H1 (cell line): Measurements from ENCODE around the gene RBM19. TPM values are rescaled to one million over a fixed set of nuclear protein-coding genes. Genes with fewer than 3 reads are reported as not detected.

Source experiments
- CTCF ChIA-PET: fragments of 300-600 bp; sonication (Branson Sonifier 250); formaldehyde crosslinking; loops from one replicate; lab custom pipeline; 2021; ENCODE audit not compliant: partially characterized antibody; lab: Charles Lee
- POLR2A ChIA-PET: fragments of 300-600 bp; sonication (Branson Sonifier 250); formaldehyde crosslinking; loops from one replicate; lab custom pipeline; 2021; ENCODE audit warnings: inconsistent platforms; ENCODE audit not compliant: partially characterized antibody; lab: Charles Lee
- DNase-seq, 2 experiments: peaks; one replicate each; pipeline versions ENCODE4 v3.0.0 to v3.0.0-alpha.2; 2010 to 2022; ENCODE audit warnings: low spot score in 2 of 2, low read depth in 1 of 2, mixed read lengths in 1 of 2
- FAIRE-seq: peaks from 2 replicates; lab custom pipeline; 2011; peaks lifted over from hg19 to GRCh38; lab: Jason Lieb, UNC
- H2AFZ ChIP-seq: 2 replicates; pipeline ENCODE4 v1.8.1; 2012; ENCODE audit warnings: low read length, inconsistent platforms
- H2AK5ac ChIP-seq: 2 replicates; pipeline ENCODE4 v1.6.1; 2013; ENCODE audit warnings: low read depth, low read length
- H2BK120ac ChIP-seq: replicated peaks from 2 replicates; pipeline ENCODE3; 2013; ENCODE audit warnings: low read depth, low read length, inconsistent platforms
- H2BK12ac ChIP-seq: 2 replicates; pipeline ENCODE4 v1.6.1; 2013; ENCODE audit warnings: low read depth, low read length
- H2BK15ac ChIP-seq: 2 replicates; pipeline ENCODE4 v1.6.1; 2013; ENCODE audit warnings: low read length
- H2BK20ac ChIP-seq: 2 replicates; pipeline ENCODE4 v1.6.1; 2013; ENCODE audit warnings: low read length
- H2BK5ac ChIP-seq: 2 replicates; pipeline ENCODE4 v1.6.1; 2013; ENCODE audit warnings: low read depth, low read length
- H3K14ac ChIP-seq: 2 replicates; pipeline ENCODE4 v1.6.1; 2013; ENCODE audit warnings: inconsistent platforms; ENCODE audit not compliant: insufficient read length
- H3K18ac ChIP-seq: 2 replicates; pipeline ENCODE4 v1.6.1; 2013; ENCODE audit warnings: low read length; ENCODE audit errors: extremely low read depth
- H3K23ac ChIP-seq: 2 replicates; pipeline ENCODE4 v1.6.1; 2013; ENCODE audit warnings: inconsistent platforms; ENCODE audit not compliant: insufficient read length
- H3K23me2 ChIP-seq: 2 replicates; pipeline ENCODE4 v1.6.1; 2013; ENCODE audit warnings: low read depth, low read length
- H3K27ac ChIP-seq: 2 replicates; pipeline ENCODE4 v1.6.1; 2011; ENCODE audit warnings: low read depth, low read length, inconsistent platforms
- H3K27me3 ChIP-seq, 4 experiments: replicated peaks in 1 of 4; 1 replicate in 1 of 4; 2 replicates in 3 of 4; pipeline versions ENCODE4 v1.6.1 to v1.8.1; 2011 to 2013; ENCODE audit warnings: low read length in 3 of 4, mild to moderate bottlenecking in 3 of 4, inconsistent platforms in 2 of 4, mixed read lengths in 2 of 4, moderate library complexity in 1 of 4; ENCODE audit not compliant: control insufficient read depth in 3 of 4, insufficient read depth in 3 of 4; ENCODE audit errors: extremely low read depth in 1 of 4
- H3K36me3 ChIP-seq, 4 experiments: 2 replicates each; pipeline versions ENCODE4 v1.6.1 to v1.8.1; 2011 to 2013; ENCODE audit warnings: mild to moderate bottlenecking in 4 of 4, low read length in 3 of 4, moderate library complexity in 2 of 4, control low read depth in 1 of 4, inconsistent platforms in 1 of 4; ENCODE audit not compliant: insufficient read depth in 4 of 4, control insufficient read depth in 2 of 4
- H3K4ac ChIP-seq: replicated peaks from 2 replicates; pipeline ENCODE3; 2013; ENCODE audit warnings: low read length, low read depth, mixed read lengths, inconsistent platforms; ENCODE audit not compliant: insufficient read length
- H3K4me1 ChIP-seq, 4 experiments: replicated peaks in 1 of 4; 1 replicate in 1 of 4; 2 replicates in 3 of 4; pipeline versions ENCODE4 v1.6.1 to v1.8.1; 2011 to 2013; ENCODE audit warnings: low read length in 3 of 4, inconsistent platforms in 2 of 4, mixed read lengths in 1 of 4; ENCODE audit not compliant: insufficient read depth in 4 of 4, control insufficient read depth in 3 of 4
- H3K4me2 ChIP-seq, 2 experiments: 2 replicates each; pipeline versions ENCODE4 v1.6.1 to v1.8.1; 2011 to 2013; ENCODE audit warnings: low read depth in 2 of 2, low read length in 2 of 2, control low read depth in 1 of 2, inconsistent platforms in 1 of 2, mild to moderate bottlenecking in 1 of 2; ENCODE audit not compliant: insufficient read depth in 1 of 2
- H3K4me3 ChIP-seq, 4 experiments: fragments of 200-600, 300-600 bp in 1 of 4; sonication (generic), shearing (Covaris generic), sonication (Bioruptor Twin) in 1 of 4; 2 replicates each; pipeline versions ENCODE4 v1.5.1 to v1.8.1; 2011 to 2016; ENCODE audit warnings: low read length in 4 of 4, low read depth in 3 of 4, control low read depth in 2 of 4, inconsistent platforms in 2 of 4, mild to moderate bottlenecking in 2 of 4, mixed read lengths in 1 of 4, moderate library complexity in 1 of 4; ENCODE audit not compliant: insufficient read depth in 2 of 4; ENCODE audit errors: extremely low read depth in 1 of 4
- H3K56ac ChIP-seq: replicated peaks from 2 replicates; pipeline ENCODE3; 2013; ENCODE audit warnings: low read depth, mild to moderate bottlenecking, mixed read lengths, low read length, inconsistent platforms; ENCODE audit not compliant: insufficient read length
- H3K79me1 ChIP-seq: 2 replicates; pipeline ENCODE4 v1.6.1; 2013; ENCODE audit warnings: low read depth, low read length, control low read depth
- H3K79me2 ChIP-seq, 2 experiments: 2 replicates each; pipeline versions ENCODE4 v1.6.1 to v1.8.1; 2012 to 2013; ENCODE audit warnings: low read length in 2 of 2, mild to moderate bottlenecking in 2 of 2, inconsistent platforms in 1 of 2; ENCODE audit not compliant: insufficient read depth in 2 of 2, control insufficient read depth in 1 of 2
- H3K9ac ChIP-seq, 4 experiments: replicated peaks in 1 of 4; 1 replicate in 1 of 4; 2 replicates in 3 of 4; pipeline versions ENCODE4 v1.6.1 to v1.8.1; 2011 to 2013; ENCODE audit warnings: low read depth in 3 of 4, low read length in 3 of 4, control low read depth in 2 of 4, mild to moderate bottlenecking in 2 of 4, moderate library complexity in 2 of 4, inconsistent platforms in 1 of 4; ENCODE audit errors: extremely low read depth in 1 of 4
- H3K9me3 ChIP-seq, 2 experiments: 2 replicates each; pipeline versions ENCODE4 v1.6.1 to v1.8.1; 2012 to 2013; ENCODE audit warnings: mild to moderate bottlenecking in 2 of 2, moderate library complexity in 2 of 2, control low read depth in 1 of 2, inconsistent platforms in 1 of 2, low read depth in 1 of 2, low read length in 1 of 2, mixed read lengths in 1 of 2; ENCODE audit not compliant: insufficient read depth in 2 of 2
- H4K20me1 ChIP-seq, 2 experiments: replicated peaks in 1 of 2; 2 replicates each; pipeline versions ENCODE3 to v1.8.1; 2011 to 2013; ENCODE audit warnings: inconsistent platforms in 2 of 2, low read length in 2 of 2, mild to moderate bottlenecking in 1 of 2; ENCODE audit not compliant: insufficient read depth in 2 of 2, control insufficient read depth in 1 of 2
- H4K5ac ChIP-seq: 2 replicates; pipeline ENCODE4 v1.6.1; 2013; ENCODE audit warnings: low read length, low read depth, mixed read lengths, inconsistent platforms; ENCODE audit not compliant: insufficient read length
- H4K8ac ChIP-seq: 2 replicates; pipeline ENCODE4 v1.8.0; 2013; ENCODE audit warnings: mild to moderate bottlenecking, moderate library complexity, low read length, inconsistent platforms; ENCODE audit not compliant: insufficient read depth; ENCODE audit errors: extremely low read depth
- H4K91ac ChIP-seq: replicated peaks from 2 replicates; pipeline ENCODE3; 2013; ENCODE audit warnings: low read length, mixed read lengths, inconsistent platforms; ENCODE audit not compliant: insufficient read length
- WGBS, 2 experiments: shearing (Covaris generic) in 1 of 2; methylation state at CpG; one replicate each; pipeline versions ENCODE4 v1.1.6 to v1.1.7; 2013 to 2015; ENCODE audit warnings: low lambda C conversion rate in 2 of 2, mixed read lengths in 2 of 2, inconsistent platforms in 1 of 2, low coverage in 1 of 2, missing lambda C conversion rate in 1 of 2; ENCODE audit not compliant: insufficient replicate concordance in 2 of 2, insufficient coverage in 1 of 2, insufficient read length in 1 of 2; ENCODE audit errors: extremely low coverage in 1 of 2, missing lambda C conversion rate in 1 of 2; 5-methylcytosine and 5-hydroxymethylcytosine counted together
- polyA plus RNA-seq, 7 experiments: library from polyadenylated mRNA; depleted of rRNA in 3 of 7; stranded (reverse) in 5 of 7; unstranded in 2 of 7; fragments of >200 nt in 5 of 7; fragments of 200-250 nt in 2 of 7; gene quantifications; 1 replicate in 5 of 7; 2 replicates in 1 of 7; 4 replicates in 1 of 7; pipeline versions ENCODE4 v1.2.1 to v1.2.3, GENCODE V29; 2011 to 2013; ENCODE audit warnings: missing spikeins in 2 of 7, mixed read lengths in 2 of 7
- total RNA-seq: library from RNA; stranded (reverse); fragmentation: NEBNext Ultra II Directional; extraction: Animal tissue kit (Norgen Biotek cat#: 25700); gene quantifications from 2 replicates; pipeline ENCODE4 v1.2.1, GENCODE V29; 2021

The RBM19 gene
- total and polyA plus RNA-seq, 2 of the 8 experiments (the other 6 are each of a cell fraction or from before 2014, with no cell fraction given), result 23.4 to 61.9 TPM

DNA sequence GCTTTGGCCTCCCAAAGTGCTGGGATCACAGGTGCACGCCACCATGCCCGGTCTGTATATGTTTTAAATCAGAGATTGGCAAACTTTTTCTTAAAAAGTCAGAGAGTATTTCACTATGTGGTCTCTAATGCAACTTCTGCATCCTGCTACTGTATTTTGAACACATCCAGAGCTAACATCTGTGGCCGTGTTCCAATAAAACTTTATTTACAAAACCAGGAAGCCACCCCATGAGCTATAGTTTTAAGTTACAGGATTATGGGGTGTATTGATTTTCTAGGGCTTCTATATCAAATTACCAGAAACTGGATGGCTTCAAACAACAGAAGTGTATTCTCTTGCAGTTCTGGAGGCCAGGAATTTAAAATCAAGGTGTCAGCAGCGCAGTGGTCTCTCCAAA, 5.3 kb upstream of the RBM19 start:
- H3K4me3 ChIP-seq, result no peak overlapping the region
- FAIRE-seq, result no peak
- no peak overlapping the region for H2BK20ac ChIP-seq
- H2AFZ ChIP-seq, result no peak overlapping the region
- no peak overlapping the region for H3K4ac ChIP-seq
- no peak overlapping the region for H3K14ac ChIP-seq
- H2AK5ac ChIP-seq, result no peak overlapping the region
- H3K18ac ChIP-seq, result no peak overlapping the region
- H2BK120ac ChIP-seq, result no peak overlapping the region
- no peaks in the 10 kb centered on the region for H3K27me3 ChIP-seq
- no peak overlapping the region for H4K5ac ChIP-seq
- no peak overlapping the region for H4K8ac ChIP-seq
- no peak overlapping the region for H3K9ac ChIP-seq
- no peak overlapping the region for H3K27ac ChIP-seq
- H3K23me2 ChIP-seq, result no peaks in the 10 kb centered on the region
- DNase-seq, result no peak
- H4K91ac ChIP-seq, result no peak overlapping the region
- H3K79me2 ChIP-seq, result no peaks in the 10 kb centered on the region
- ChIA-PET CTCF (interaction anchor here (0.6 to 1.7 kb wide), 3 partner anchors 9 to 528 kb away, joined by 3 to 6 read pairs (median 3); no protein-coding TSS in a partner anchor), POLR2A (no interaction called here)
- H3K23ac ChIP-seq, result no peak overlapping the region
- 93% methylated on average over 4 of the region's 4 CpGs; no CpG with 5 or more reads in 1 of the 2 experiments for WGBS, 2 experiments
- peaks cover 0 to 7% (median 2%) of the 10 kb centered on the region in 4 experiments; a peak in 3 of 7 replicates for H3K4me1 ChIP-seq
- H3K79me1 ChIP-seq, result no peaks in the 10 kb centered on the region
- H3K4me2 ChIP-seq, result no peak overlapping the region
- no peaks in the 10 kb centered on the region for H4K20me1 ChIP-seq
- H3K9me3 ChIP-seq, result no peaks in the 10 kb centered on the region
- no peak overlapping the region for H2BK5ac ChIP-seq
- no peak overlapping the region for H3K56ac ChIP-seq
- H2BK15ac ChIP-seq, result no peak overlapping the region
- 0 out of 2 replicates have a peak overlapping the region, but pooled peaks have one; percentile 9 for H2BK12ac ChIP-seq
- no peaks in the 10 kb centered on the region for H3K36me3 ChIP-seq
